Myocyte (in vitro differentiated cells): ENCODE data around the gene BEST2. TPM values are rescaled to one million over a fixed set of nuclear protein-coding genes. Genes with fewer than 3 reads are reported as not detected.
"Not testable (repeated sequence)": the region's sequence is repeated elsewhere in the genome, so short reads cannot be mapped to it uniquely, and the experiment has no call there.

Experiments used
- DNase-seq: peaks from one replicate; pipeline ENCODE4 v3.0.0-alpha.2; 2012; ENCODE audit warnings: low read depth
- polyA plus RNA-seq: library from polyadenylated mRNA; unstranded; fragments of >200 nt; gene quantifications from one replicate; pipeline ENCODE4 v1.2.1, GENCODE V29; 2012; ENCODE audit warnings: missing spikeins
- total RNA-seq: library from RNA; depleted of rRNA; stranded (reverse); fragments of >200 nt; gene quantifications from 2 replicates; pipeline ENCODE4 v1.2.3, GENCODE V29; 2014

Gene BEST2
- total RNA-seq, result 0.05 and 0.24 TPM in 2 replicates
- polyA plus RNA-seq, result 0.33 TPM

DNA sequence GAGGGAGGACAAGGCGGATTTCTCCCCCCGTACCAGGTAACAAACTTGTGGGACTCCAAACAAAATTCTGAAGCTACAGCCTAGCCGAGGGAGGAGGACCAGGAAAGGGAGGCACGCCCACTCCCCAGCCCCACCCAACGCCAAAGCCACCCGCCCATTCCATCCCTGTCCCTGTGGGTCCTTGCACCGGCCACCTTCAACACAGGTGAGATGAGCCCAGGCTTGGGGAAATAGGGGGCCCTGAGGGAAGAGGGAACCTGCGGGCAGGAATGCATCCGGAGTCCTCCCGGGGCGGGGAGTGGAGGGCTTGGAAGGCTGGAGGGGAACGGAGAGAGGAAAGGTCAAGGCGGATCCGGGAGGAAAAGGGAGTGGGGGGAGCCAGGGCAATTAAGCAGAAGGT lies at the start of gene BEST2:
Gene BEST2 (plus strand): TSS at position 157 of the 400 bp plus-strand sequence. CDS start 802 bp downstream, outside the sequence.
- DNase-seq, result no peak

GRCh38 chr19:12703046-12703445 lies 48.5 kb upstream of the BEST2 start:
- DNase-seq, result no peak

- no peak for DNase-seq
Measured at GRCh38 chr19:12705169-12705568, 46.4 kb upstream of the BEST2 start.

DNA sequence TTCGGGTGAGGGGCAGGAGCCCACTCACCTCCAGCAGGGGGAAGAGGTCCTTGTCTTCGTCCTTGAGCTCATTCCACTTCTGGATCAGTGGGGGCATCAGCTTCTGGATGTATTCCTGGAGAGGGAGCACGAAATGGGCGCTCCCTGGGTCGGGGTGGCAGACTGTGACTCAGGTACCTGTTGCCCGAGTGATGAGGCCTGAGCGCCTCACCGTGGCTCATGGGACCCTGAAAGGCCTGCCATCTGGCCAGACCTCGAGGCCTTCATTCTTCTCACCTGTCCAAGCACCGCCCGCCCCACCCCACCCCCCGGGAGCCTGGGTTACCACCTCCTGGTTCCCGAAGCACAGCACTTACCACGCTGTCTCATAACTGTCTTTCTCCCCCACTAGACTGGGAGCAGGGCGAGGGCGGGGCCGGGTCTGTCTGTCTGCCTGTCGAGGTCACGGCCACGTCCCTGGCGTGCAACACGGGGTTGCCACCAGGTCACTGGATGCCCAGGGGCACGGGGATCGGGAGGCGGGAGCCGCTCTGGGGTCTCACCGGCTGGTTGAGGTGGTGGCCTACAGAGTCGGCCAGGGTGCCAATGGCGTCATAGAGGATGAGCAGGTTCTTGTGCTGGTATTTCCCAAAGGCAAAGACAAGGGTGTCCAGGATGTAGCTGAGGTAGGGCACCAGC lies 45.8 kb upstream of the BEST2 start:
- no peak for DNase-seq

GRCh38 chr19:12706332-12706718 lies 45.3 kb upstream of the BEST2 start:
- DNase-seq, result no peak

GRCh38 chr19:12708641-12709040 lies 43.0 kb upstream of the BEST2 start:
- no peak for DNase-seq

GRCh38 chr19:12711187-12711586 lies 40.4 kb upstream of the BEST2 start:
- no peak for DNase-seq

DNA sequence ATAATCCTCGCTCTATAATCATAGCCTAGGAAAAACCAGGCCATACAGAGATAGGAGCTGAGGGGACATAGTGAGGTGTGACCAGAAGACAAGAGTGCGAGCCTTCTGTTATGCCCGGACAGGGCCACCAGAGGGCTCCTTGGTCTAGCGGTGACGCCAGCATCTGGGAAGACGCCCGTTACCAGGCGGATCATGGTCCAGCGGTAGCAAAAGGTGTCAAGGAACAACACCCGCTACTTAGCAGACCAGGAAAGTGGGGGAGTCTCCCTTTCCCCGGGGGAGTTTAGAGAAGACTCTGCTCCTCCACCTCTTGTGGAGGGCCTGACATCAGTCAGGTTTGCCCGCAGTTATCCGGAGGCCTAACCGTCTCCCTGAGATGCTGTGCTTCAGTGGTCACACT lies 39.5 kb upstream of the BEST2 start:
- not testable (repeated sequence) for DNase-seq

DNA sequence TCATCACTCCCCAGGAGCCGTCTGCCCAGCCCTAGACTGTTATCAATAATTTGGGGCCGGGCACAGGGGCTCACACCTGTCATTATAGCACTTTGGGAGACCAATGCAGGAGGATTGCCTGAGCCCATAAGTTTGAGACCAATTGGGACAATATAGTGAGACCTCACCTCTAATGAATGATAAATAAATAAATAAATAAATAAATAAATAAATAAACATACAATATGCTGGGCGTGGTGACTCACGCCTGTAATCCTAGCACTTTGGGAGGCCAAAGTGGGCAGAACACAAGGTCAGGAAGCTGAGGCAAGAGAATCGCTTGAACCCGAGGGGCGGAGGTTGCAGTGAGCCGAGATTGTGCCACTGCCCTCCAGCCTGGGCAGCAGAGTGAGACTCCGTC lies 38.3 kb upstream of the BEST2 start:
- not testable (repeated sequence) for DNase-seq

GRCh38 chr19:12715102-12715501 lies 36.5 kb upstream of the BEST2 start:
- DNase-seq, result no peak

DNA sequence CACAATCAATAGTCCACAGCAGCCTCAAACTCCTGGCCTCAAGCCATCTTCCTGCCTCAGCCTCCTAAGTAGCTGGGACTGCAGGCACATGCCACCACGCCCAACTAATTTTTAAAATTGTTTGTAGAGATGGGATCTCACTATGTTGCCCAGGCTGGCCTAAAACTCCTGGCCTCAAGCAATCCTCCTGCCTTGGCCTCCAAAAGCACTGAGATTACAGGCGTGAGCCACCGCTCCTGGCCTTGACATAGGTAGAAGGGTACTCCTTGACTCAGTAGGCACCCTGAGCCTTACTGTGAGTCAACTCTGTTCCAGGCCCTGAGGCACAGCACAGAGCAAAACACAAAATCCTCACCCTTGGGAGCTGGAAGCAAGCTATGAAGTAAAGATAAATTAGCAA lies 35.7 kb upstream of the BEST2 start:
- no peak for DNase-seq

- DNase-seq, result no peak
Measured at GRCh38 chr19:12720296-12720695, 31.3 kb upstream of the BEST2 start.

- DNase-seq, result peak; percentile 40
Measured at GRCh38 chr19:12720851-12721655, 30.5 kb upstream of the BEST2 start.

DNA sequence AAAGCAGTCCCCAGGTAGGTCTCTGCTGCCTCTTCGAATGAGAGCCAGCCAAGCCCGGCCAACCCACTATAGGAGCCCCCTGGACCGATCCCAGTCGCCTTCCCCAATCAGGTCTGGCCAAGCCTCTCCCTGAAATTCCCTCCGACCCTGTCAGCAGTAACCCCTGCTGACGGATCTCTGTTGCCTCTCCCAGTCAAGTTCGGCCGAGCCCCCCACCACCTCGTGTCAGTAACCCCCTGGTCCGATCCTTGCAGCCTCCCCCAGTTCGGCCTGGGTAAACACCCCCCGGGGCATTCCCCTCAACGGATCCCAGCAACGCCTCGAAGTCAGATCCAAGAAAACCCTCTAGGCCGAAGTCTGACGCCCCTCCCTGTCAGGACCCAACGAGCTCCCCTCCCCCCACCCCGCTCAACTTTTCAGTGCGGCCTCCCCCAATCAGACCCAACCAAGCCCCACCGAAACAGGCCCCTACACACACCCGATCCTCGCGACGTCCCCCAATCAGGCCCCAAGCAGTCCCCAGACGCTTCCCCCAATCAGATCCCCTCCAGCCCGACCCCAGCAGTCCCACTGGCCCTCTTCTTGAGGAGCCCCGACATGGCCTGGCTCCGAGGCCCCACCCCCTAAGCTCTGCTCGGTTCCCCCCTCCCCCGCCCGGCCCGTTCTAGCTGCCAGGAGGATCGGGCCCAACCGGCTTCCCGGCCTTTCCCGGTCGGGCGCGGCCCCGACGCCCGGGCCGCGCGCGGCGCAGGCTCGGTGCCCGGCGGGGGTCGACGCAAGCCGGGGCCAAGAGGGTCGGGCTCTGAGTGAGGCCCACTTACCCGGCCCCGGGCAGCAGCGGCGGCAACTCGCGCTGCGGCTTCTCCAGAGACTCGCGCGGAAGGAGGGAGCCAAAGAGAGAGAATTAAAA lies 29.7 kb upstream of the BEST2 start:
- peak; percentile 69 for DNase-seq

GRCh38 chr19:12722566-12723380 lies 28.8 kb upstream of the BEST2 start:
- DNase-seq, result peak; percentile 100

DNA sequence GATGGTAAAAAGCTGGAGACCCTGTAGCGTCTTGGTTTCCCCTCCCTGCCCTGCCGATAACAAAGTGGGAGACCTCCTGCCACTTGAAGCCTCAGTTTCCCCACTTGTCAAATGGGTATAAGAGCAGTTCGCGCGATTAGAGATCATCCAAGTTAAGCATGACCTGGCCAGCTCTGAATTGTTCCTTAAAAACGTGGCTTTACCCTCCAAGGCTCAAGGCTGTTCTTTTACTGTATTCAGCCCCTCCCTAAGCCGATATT lies 28.3 kb upstream of the BEST2 start:
- no peak for DNase-seq

DNA sequence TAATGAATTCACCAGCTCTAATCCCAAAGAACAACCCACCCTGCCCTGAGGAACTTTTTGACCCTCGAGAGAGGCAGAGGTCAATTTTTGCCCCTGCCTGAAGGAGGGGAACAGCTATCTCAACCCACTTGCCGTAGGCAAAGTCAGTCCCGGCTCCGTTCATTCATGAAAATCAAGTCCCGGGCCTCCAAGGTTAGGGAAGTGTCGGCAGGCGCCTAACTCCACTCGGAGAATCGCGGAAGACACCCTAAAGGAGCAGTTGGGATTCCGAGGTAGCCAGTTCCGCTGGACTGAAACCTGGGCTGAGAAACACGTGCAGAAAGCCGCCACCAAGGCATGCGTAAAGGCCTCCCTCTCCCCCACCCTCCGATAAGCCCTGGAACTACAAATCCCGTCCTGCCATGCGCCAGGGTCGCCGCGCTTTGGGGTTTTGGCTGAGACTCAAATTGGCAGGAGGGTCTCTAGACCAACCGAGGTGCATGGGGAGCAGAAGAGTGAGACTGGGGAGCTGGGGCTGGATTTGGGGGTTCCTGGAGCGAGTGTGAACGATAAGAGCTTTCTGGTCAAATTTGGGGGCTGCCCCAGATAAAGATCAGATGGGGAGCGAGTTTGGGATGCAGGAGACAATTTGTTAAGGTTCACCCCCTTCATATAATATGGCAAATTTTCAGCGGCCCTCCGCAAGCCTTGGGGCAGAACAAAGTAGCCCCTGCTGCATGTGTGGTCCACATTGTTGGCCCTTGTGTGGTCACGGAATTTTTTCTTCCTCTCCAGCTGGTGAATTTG lies 27.8 kb upstream of the BEST2 start, which contains the start of gene TNPO2:
Gene TNPO2 (minus strand): TSS at position 292 of the 786 bp plus-strand sequence. CDS start 2,955 bp downstream, outside the sequence.
- peak; percentile 72 for DNase-seq

GRCh38 chr19:12725612-12726011 lies 26.0 kb upstream of the BEST2 start:
- not testable (repeated sequence) for DNase-seq

GRCh38 chr19:12726988-12727316 lies 24.6 kb upstream of the BEST2 start:
- no peak for DNase-seq

DNA sequence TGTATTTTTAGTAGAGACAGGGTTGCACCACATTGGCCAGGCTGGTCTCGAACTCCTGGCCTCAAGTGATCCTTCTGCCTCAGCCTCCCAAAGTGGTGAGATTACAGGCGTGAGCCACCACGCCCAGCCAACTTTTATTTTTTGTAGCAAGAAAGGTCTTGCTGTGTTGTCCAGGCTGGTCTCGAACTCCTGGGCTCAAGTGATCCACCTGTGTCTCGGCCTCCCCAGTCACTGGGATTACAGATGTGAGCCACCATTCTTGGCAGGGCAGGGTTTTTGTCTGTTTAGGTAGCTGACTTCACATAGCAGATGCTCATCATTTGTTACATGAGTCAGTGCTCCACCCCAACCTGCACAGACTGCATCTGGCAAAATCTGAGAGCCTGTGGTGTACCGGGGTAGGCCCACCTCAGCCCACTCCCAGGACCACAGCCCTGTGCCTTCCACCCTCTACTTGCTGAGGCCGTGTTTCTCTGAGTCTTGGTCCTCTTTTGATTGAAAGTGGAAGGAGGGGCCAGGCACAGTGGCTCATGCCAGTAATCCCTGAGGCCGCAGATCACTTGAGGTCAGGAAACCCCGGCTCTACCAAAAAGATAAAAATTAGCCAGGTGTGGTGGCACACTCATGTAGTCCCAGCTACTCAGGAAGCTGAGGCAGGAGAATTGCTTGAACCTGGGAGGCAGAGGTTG lies 23.7 kb upstream of the BEST2 start:
- DNase-seq, result no peak
